DMS 273 (cell line): Measurements from ENCODE around the gene FTHL17.

Experiments
- DNase-seq: peaks from one replicate; lab custom pipeline; 2025; ENCODE audit not compliant: unreplicated experiment; lab: John Stamatoyannopoulos, UW

Gene FTHL17

GRCh38 chrX:31039327-31039711 is 32.5 kb downstream of the FTHL17 start:
- DNase-seq: no peak

GRCh38 chrX:31038575-31039326 is 33.1 kb downstream of the FTHL17 start:
- DNase-seq: peak; percentile 66

- peak; percentile 67 for DNase-seq
These were observed 34.9 kb downstream of the FTHL17 start for GRCh38 chrX:31036895-31037294.

GRCh38 chrX:31027351-31027750 is 44.5 kb downstream of the FTHL17 start:
- no peak for DNase-seq

- no peak for DNase-seq
These were observed 47.0 kb downstream of the FTHL17 start for GRCh38 chrX:31024866-31025265.

GRCh38 chrX:31021537-31021936 is 50.3 kb downstream of the FTHL17 start:
- DNase-seq: peak; percentile 58
